HEK293 (cell line): ENCODE data around the gene TLR5.

Experiments used
- CTCF ChIA-PET: fragments of 350-600 bp; formaldehyde crosslinking; extraction: SDS; loops from one replicate; lab custom pipeline; 2021; ENCODE audit warnings: antibody characterized with exemption; lab: Yijun Ruan, JAX
- POLR2A ChIA-PET: fragments of 300-600 bp; formaldehyde crosslinking; extraction: SDS; loops from one replicate; lab custom pipeline; 2020; ENCODE audit warnings: antibody characterized with exemption, inconsistent platforms; lab: Yijun Ruan, JAX
- H3K27ac ChIP-seq: fragments of 200-500 bp; sonication (Bioruptor generic); 2 replicates; pipeline ENCODE4 v1.5.1; 2014; ENCODE audit warnings: low read depth, low read length, control low read depth, inconsistent platforms; ENCODE audit errors: extremely low read depth
- H3K36me3 ChIP-seq, 2 experiments: fragments of 200-500 bp in 1 of 2; sonication (Bioruptor generic) in 1 of 2; 1 replicate in 1 of 2; 2 replicates in 1 of 2; pipeline ENCODE4 v1.5.1; 2014 to 2017; ENCODE audit warnings: inconsistent platforms in 2 of 2, low read length in 2 of 2; ENCODE audit not compliant: control insufficient read depth in 2 of 2, insufficient read depth in 1 of 2
- H3K4me1 ChIP-seq: fragments of 200-500 bp; sonication (Bioruptor generic); 2 replicates; pipeline ENCODE4 v1.5.1; 2014; ENCODE audit warnings: mild to moderate bottlenecking, low read length, inconsistent platforms; ENCODE audit not compliant: control insufficient read depth, insufficient read depth
- H3K4me3 ChIP-seq: 2 replicates; pipeline ENCODE4 v1.5.1; 2011; ENCODE audit warnings: low read depth, mild to moderate bottlenecking, control low read depth, low read length, moderate library complexity
- H3K9me3 ChIP-seq: fragments of 200-500 bp; sonication (Bioruptor generic); 2 replicates; pipeline ENCODE4 v1.5.1; 2014; ENCODE audit warnings: low read depth, low read length, inconsistent platforms; ENCODE audit not compliant: control insufficient read depth, insufficient read depth
- KLF9 ChIP-seq: fragments of 450-650 bp; formaldehyde crosslinking; IDR thresholded peaks from 2 replicates; pipeline ENCODE4 v1.5.1; 2016; ENCODE audit warnings: missing biosample characterization, missing genetic modification characterization, low read depth
- MZF1 ChIP-seq: fragments of 450-650 bp; formaldehyde crosslinking; IDR thresholded peaks from 2 replicates; pipeline ENCODE4 v1.5.1; 2017; ENCODE audit warnings: missing biosample characterization, missing genetic modification characterization, borderline replicate concordance
- PBX3 ChIP-seq: sonication (generic); formaldehyde crosslinking; IDR thresholded peaks from 2 replicates; pipeline ENCODE4 v1.8.1; 2022; ENCODE audit warnings: mild to moderate bottlenecking, moderate library complexity, missing genetic modification reagents
- REST ChIP-seq: fragments of 450-650 bp; formaldehyde crosslinking; IDR thresholded peaks from 2 replicates; pipeline ENCODE4 v1.5.1; 2016; ENCODE audit warnings: missing biosample characterization, missing genetic modification characterization
- SP2 ChIP-seq: fragments of 450-650 bp; formaldehyde crosslinking; IDR thresholded peaks from 2 replicates; pipeline ENCODE4 v1.5.1; 2016; ENCODE audit warnings: missing biosample characterization, missing genetic modification characterization
- ZBTB21 ChIP-seq: fragments of 450-650 bp; formaldehyde crosslinking; IDR thresholded peaks from 2 replicates; pipeline ENCODE4 v1.5.1; 2017; ENCODE audit warnings: missing biosample characterization, missing genetic modification characterization
- ZFHX2 ChIP-seq: fragments of 450-650 bp; formaldehyde crosslinking; conservative IDR thresholded peaks from 2 replicates; pipeline ENCODE4 v1.5.1; 2016; ENCODE audit warnings: missing biosample characterization, missing genetic modification characterization
- ZIC2 ChIP-seq: fragments of 450-650 bp; formaldehyde crosslinking; IDR thresholded peaks from 2 replicates; pipeline ENCODE4 v1.5.1; 2016; ENCODE audit warnings: missing biosample characterization, missing genetic modification characterization
- ZNF292 ChIP-seq: fragments of 450-650 bp; formaldehyde crosslinking; IDR thresholded peaks from 2 replicates; pipeline ENCODE4 v1.5.1; 2016; ENCODE audit warnings: low read depth, missing biosample characterization, missing genetic modification characterization, borderline replicate concordance
- ZNF433 ChIP-seq: fragments of 450-650 bp; formaldehyde crosslinking; IDR thresholded peaks from 2 replicates; pipeline ENCODE4 v1.5.1; 2016; ENCODE audit warnings: missing biosample characterization, missing genetic modification characterization, low read depth
- ZNF48 ChIP-seq: fragments of 450-650 bp; formaldehyde crosslinking; IDR thresholded peaks from 2 replicates; pipeline ENCODE4 v1.5.1; 2016; ENCODE audit warnings: missing biosample characterization, missing genetic modification characterization
- ZNF514 ChIP-seq: fragments of 450-650 bp; formaldehyde crosslinking; IDR thresholded peaks from 2 replicates; pipeline ENCODE4 v1.5.1; 2016; ENCODE audit warnings: missing biosample characterization, missing genetic modification characterization
- ZNF530 ChIP-seq: fragments of 450-650 bp; formaldehyde crosslinking; IDR thresholded peaks from 2 replicates; pipeline ENCODE4 v1.5.1; 2016; ENCODE audit warnings: low read depth, missing biosample characterization, missing genetic modification characterization
- ZNF561 ChIP-seq: fragments of 450-650 bp; IDR thresholded peaks from 2 replicates; pipeline ENCODE4 v1.5.1; 2018; ENCODE audit warnings: missing biosample characterization, missing genetic modification characterization, borderline replicate concordance
- ZNF658 ChIP-seq: fragments of 450-650 bp; formaldehyde crosslinking; IDR thresholded peaks from 2 replicates; pipeline ENCODE4; 2016; ENCODE audit warnings: missing biosample characterization, missing genetic modification characterization
- ZNF701 ChIP-seq: fragments of 450-650 bp; formaldehyde crosslinking; IDR thresholded peaks from 2 replicates; pipeline ENCODE4 v1.5.1; 2016; ENCODE audit warnings: missing biosample characterization, missing genetic modification characterization
- ZNF785 ChIP-seq: fragments of 450-650 bp; formaldehyde crosslinking; IDR thresholded peaks from 2 replicates; pipeline ENCODE4 v1.5.1; 2016; ENCODE audit warnings: missing biosample characterization, missing genetic modification characterization
- ZNF843 ChIP-seq: fragments of 450-650 bp; formaldehyde crosslinking; IDR thresholded peaks from 2 replicates; pipeline ENCODE4 v1.5.1; 2016; ENCODE audit warnings: missing biosample characterization, missing genetic modification characterization
- TF ChIP-seq, protein P1 (sequence below): fragments of 450-650 bp; formaldehyde crosslinking; IDR thresholded peaks from 2 replicates; pipeline ENCODE4 v1.5.1; 2016; ENCODE audit warnings: missing biosample characterization, missing genetic modification characterization
- TF ChIP-seq, protein P2 (sequence below): fragments of 450-650 bp; formaldehyde crosslinking; optimal IDR thresholded peaks from 2 replicates; pipeline ENCODE3; 2016; ENCODE audit warnings: missing biosample characterization, mild to moderate bottlenecking, missing genetic modification characterization

Gene TLR5

GRCh38 chr1:223118418-223118817, 24.6 kb downstream of the TLR5 start:
- no peak overlapping the region for H3K4me3 ChIP-seq
- CTCF ChIA-PET = interaction anchor here (0.6 to 5.7 kb wide), 7 partner anchors 11 to 325 kb away, joined by 3 to 33 read pairs (median 5); no protein-coding TSS in a partner anchor
- no peaks in the 10 kb centered on the region for H3K9me3 ChIP-seq
- POLR2A ChIA-PET = no interaction called here
- no peaks in the 10 kb centered on the region for H3K36me3 ChIP-seq
- TF ChIP-seq SP2 = no peak
- no peak for TF ChIP-seq ZNF530 (tag by site-specific recombination)
- TF ChIP-seq PBX3 (CRISPR knock-in tag) = no peak
- TF ChIP-seq REST (tag by site-specific recombination) = no peak
- TF ChIP-seq ZFHX2 (tag by site-specific recombination) = no peak
- TF ChIP-seq ZNF701 = no peak
- no peak for TF ChIP-seq ZNF785
- no peak for TF ChIP-seq ZNF843 (tag by site-specific recombination)
- TF ChIP-seq ZBTB21 (tag by site-specific recombination) = no peak
- H3K27ac ChIP-seq = no peak overlapping the region
- no peaks in the 10 kb centered on the region for H3K4me1 ChIP-seq

- CTCF ChIA-PET = interaction anchor here (0.7 to 5.7 kb wide), 6 partner anchors 12 to 569 kb away, joined by 3 to 33 read pairs (median 10); no protein-coding TSS in a partner anchor
- no peak overlapping the region for H3K4me3 ChIP-seq
- no peaks in the 10 kb centered on the region for H3K4me1 ChIP-seq
- no peaks in the 10 kb centered on the region for H3K9me3 ChIP-seq
- no peaks in the 10 kb centered on the region for H3K36me3 ChIP-seq
- TF ChIP-seq, protein P1, sequence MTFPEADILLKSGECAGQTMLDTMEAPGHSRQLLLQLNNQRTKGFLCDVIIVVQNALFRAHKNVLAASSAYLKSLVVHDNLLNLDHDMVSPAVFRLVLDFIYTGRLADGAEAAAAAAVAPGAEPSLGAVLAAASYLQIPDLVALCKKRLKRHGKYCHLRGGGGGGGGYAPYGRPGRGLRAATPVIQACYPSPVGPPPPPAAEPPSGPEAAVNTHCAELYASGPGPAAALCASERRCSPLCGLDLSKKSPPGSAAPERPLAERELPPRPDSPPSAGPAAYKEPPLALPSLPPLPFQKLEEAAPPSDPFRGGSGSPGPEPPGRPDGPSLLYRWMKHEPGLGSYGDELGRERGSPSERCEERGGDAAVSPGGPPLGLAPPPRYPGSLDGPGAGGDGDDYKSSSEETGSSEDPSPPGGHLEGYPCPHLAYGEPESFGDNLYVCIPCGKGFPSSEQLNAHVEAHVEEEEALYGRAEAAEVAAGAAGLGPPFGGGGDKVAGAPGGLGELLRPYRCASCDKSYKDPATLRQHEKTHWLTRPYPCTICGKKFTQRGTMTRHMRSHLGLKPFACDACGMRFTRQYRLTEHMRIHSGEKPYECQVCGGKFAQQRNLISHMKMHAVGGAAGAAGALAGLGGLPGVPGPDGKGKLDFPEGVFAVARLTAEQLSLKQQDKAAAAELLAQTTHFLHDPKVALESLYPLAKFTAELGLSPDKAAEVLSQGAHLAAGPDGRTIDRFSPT (tag by site-specific recombination) = no peak
- TF ChIP-seq ZNF292 (tag by site-specific recombination) (no peak), ZNF514 (no peak), ZIC2 (tag by site-specific recombination) (no peak), KLF9 (tag by site-specific recombination) (no peak), ZNF48 (tag by site-specific recombination) (no peak), ZNF433 (tag by site-specific recombination) (no peak), MZF1 (no peak), ZNF658 (tag by site-specific recombination) (no peak), ZNF561 (tag by site-specific recombination) (no peak)
- TF ChIP-seq, protein P2, sequence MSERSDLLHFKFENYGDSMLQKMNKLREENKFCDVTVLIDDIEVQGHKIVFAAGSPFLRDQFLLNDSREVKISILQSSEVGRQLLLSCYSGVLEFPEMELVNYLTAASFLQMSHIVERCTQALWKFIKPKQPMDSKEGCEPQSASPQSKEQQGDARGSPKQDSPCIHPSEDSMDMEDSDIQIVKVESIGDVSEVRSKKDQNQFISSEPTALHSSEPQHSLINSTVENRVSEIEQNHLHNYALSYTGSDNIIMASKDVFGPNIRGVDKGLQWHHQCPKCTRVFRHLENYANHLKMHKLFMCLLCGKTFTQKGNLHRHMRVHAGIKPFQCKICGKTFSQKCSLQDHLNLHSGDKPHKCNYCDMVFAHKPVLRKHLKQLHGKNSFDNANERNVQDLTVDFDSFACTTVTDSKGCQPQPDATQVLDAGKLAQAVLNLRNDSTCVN (tag by site-specific recombination) = no peak
- POLR2A ChIA-PET = no interaction called here
- no peak overlapping the region for H3K27ac ChIP-seq
These were observed 26.1 kb downstream of the TLR5 start for GRCh38 chr1:223116950-223117349.
